ENCODE results near the gene AP3B1. TPM values are rescaled to one million over a fixed set of nuclear protein-coding genes. Genes with fewer than 3 reads are reported as not detected.
A peak's percentile ranks its signal among the peaks of the same experiment; 100 is the strongest.
"Not testable (repeated sequence)": the region's sequence is repeated elsewhere in the genome, so short reads cannot be mapped to it uniquely, and the experiment has no call there.

AP3B1 gene
- total RNA-seq, 1 donor from 2014 or later = 11.6 TPM

DNA sequence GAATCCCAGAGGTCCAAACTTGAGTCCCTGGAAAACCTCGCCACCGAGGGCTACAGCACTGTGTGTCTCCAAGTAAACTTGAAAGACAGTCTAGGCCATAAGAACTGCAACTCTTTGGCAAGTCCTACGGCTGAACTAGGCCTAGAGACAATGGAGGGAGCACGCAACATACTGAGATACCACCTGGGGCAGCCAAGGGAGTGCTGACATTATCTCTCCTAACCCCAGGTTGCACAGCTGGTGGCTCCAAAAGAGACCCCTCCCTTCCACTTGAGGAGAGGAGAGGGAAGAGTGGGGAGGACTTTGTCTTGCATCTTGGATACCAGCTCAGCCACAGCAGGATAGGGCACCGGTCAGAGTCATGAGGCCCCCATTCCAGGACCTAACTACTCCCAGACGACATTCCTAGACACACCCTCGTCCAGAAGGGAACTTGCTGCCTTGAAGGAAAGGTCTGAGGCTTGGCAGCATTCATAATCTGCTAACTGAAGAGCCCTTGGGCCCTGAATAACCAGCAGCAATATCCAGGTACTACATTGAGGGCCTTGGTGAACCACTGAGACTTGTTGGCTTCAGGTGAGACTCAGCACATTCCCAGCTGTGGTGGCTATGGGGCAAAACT lies 42.7 kb downstream of the AP3B1 start:
- ATAC-seq (no peak), DNase-seq (ENCODE audit: low spot score) (no peak)

DNA sequence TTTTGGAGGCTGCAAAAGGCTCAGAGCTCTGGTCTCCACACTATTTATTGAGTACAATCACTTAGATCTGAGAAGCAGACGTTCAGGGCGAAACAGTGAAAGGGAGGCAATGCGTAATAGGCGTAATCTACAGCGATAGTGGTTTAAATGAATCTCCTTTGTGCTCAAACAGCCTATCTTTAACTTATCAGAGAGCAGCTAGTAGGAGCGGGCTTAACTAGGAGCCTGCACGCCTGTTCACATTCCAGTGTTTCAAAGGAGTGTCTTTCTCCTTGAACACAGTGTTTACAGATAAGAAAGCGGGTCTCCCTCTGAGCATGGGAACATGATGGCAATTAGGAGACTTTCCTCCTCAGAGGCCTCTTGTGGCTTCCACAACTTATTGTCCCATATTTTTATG lies 49.4 kb downstream of the AP3B1 start:
- ATAC-seq (no peak), DNase-seq (ENCODE audit: low spot score) (no peak)

DNA sequence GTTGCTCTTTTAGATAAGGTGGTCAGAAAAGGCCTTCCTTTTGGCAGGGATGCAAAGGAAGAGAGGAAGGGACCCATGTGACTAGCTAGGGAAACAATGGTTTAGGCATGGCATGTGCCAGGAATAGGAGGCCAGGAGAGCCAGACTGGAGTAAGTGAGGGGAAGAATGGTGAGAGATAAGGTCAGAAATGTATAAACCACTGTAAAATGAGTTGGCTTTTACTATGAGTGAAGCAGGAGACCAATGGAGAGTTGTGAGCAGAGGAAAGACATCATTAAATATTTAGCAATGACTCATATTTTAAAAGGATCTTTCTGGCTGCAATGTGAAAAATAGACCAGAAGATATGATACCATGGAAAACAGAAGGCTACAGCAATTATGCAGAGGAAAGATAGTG lies 50.9 kb downstream of the AP3B1 start:
- ATAC-seq = peak; percentile 29

DNA sequence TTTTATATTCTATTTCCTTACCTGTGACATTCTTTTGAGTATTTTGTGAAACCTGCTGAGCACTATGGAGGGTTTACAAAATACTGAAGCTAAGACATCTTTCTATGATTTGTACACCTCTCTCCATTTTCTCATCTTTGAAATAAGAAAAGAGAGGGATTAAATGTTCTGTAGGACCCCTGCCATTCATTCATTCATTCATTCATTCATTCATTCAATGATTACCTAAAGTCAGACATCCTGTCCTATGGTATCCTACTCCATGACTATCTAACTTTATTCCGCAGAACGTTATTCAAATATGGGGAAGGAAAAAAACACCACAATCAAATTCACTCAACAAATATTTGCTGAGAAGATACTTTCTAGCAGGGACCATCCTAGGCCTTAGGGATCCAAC lies 51.4 kb downstream of the AP3B1 start:
- ATAC-seq = no peak
- no peak for DNase-seq (ENCODE audit: low spot score)

More for the DNA sequence above, 50.9 kb downstream of the AP3B1 start:
- no peak for DNase-seq (ENCODE audit: low spot score)

DNA sequence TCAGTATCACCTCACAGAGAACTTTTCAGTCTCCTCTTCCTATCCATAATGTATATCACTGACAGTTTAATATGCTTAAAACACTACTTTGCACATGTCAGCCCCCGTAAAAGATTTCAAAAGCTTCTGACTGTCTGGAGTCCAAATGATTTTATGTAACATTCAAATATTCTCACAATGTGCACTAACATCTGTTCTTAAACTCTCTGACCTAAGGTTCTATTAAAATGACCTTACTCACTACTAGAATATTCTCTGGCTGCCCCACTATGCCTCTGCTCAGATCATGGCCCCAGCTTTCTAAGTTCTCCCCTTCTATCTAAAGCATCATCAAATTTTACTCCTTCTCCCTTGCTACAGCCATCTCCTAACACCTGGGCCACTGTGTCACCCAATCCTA lies 52.5 kb downstream of the AP3B1 start:
- ATAC-seq (no peak), DNase-seq (ENCODE audit: low spot score) (no peak)

DNA sequence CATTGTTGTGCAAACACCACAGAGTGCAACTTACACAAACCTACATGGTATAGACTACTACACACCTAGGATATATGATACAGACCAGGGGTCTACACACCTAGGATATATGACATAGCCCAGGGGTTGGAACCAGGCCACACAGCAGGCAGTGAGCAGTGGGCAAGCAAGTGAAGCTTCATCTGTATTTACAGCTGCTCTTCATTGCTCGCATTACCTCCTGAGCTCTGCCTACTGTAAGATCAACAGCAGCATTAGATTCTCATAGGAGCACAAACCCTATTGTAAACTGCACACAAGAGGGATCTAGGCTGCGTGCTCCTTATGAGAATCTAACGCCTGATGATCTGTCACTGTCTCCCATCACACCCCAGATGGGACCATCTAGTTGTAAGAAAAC lies 56.6 kb downstream of the AP3B1 start:
- DNase-seq (ENCODE audit: low spot score) (no peak), ATAC-seq (no peak)

DNA sequence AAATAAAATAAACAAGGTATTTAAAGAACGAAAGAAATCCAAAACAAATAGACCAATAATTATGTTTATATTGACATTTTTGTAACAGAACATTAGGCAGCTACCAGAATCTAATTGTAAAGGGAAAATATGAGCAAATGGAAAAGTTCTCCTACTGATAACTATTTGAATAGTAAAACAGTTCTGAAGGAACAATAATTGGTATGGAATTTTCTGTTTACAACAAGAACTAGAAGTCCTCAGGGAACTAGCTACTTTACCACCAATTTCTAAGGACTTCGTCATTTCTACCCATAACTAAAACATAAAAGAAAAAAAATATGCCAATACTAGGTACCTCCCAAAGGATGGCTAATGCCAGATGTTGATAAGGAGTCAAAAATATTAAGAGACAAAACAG lies 58.5 kb downstream of the AP3B1 start:
- no peak for DNase-seq (ENCODE audit: low spot score)
- no peak for ATAC-seq

DNA sequence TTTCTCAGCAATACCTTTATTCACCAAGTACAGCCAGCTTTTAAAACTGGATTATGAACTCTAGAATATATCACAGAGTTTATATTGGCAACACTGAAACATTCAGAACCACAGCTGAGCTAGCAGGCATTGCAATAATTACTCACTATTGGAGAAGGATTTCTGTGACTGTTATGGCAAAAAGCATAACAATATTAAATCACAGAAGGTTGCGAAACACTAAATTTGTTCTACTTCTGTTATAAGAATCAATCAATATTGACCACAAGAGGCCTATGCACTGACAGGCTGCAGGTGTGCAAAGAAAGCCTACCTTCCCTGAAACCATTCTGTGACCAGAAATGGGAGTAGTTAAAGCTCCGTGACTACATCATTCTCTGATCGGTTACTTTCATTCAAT lies 59.2 kb downstream of the AP3B1 start:
- DNase-seq (ENCODE audit: low spot score) (no peak), ATAC-seq (peak; percentile 39)

DNA sequence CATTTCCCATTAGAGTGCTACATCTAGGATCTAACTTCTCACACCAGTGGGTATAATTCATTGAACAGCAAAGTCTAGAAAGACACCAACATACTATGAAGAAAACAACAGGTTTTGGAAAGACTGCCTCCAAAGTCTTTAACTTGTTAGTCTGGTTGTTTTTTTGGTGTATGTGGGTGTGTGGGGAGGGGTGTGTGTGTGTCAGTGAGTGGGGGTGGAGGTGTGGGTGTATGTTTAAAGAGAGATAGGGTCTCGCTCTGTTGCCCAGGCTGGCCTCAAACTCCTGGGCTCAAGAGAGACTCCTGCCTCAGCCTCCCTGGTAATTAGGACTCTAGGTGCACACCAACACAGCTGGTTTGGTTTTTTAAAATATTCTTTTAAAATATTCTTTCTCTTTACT lies 59.7 kb downstream of the AP3B1 start:
- ATAC-seq = no peak
- no peak for DNase-seq (ENCODE audit: low spot score)

DNA sequence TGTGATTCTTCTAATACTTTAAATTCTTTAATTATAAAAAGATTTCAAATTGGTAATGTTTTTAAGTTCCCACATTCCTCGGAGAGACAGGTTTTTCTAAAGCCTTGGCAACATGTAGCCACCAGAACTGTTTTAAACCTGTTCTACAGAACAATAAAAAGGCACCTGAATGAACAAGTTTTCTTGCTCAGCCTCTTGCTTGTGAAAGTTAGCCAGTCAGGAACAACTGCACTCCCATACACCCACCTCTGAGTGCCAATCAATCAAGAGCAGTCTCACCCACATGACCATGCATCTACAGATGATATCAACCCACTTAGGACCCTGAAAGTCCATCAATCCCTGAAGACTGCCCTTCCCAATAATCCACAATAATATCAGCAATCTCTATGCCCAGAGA lies 62.3 kb downstream of the AP3B1 start:
- ATAC-seq (no peak), DNase-seq (ENCODE audit: low spot score) (no peak)

DNA sequence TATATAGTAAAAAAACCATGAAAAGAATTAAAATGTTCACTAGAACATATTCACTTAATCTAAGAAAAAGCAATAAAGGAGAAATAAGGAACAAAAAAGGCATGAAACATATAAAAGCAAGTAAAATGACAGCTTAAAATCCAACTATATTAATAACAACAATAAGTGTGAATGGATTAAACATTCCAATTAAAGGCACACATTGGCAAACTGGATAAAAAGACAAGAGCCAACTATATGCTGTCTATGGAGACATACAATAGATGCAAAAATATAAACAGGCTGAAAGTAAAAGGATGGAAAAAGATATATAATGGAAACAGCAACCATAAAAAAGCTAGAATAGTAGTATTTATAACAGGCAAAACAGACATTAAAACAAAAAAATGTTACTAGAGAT lies 70.1 kb downstream of the AP3B1 start:
- DNase-seq (ENCODE audit: low spot score) (no peak), ATAC-seq (no peak)

DNA sequence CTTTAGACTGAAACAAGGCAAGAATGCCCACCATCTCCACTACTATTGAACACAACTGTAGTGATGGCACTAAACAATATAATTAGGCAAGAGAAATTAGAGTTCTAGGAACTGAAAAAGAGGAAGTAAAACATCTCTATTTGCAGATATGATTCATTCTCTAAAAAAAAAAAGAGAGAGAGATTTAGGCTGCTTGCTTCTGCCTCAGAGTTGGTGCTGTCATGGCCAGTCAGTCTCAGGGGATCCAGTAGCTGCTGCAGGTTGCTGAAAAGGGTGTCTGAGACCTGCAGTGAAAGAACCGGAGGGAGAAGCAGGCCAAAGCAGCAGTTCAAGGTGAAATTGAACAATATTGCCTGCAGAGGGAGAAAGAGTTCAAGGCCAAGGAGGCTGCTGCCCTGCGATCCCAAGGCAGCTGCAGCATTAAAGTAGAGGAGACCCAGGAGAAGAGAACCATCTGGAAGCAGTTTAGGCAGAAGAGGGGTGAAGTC lies 72.5 kb downstream of the AP3B1 start:
- ATAC-seq = no peak
- no peak for DNase-seq (ENCODE audit: low spot score)

DNA sequence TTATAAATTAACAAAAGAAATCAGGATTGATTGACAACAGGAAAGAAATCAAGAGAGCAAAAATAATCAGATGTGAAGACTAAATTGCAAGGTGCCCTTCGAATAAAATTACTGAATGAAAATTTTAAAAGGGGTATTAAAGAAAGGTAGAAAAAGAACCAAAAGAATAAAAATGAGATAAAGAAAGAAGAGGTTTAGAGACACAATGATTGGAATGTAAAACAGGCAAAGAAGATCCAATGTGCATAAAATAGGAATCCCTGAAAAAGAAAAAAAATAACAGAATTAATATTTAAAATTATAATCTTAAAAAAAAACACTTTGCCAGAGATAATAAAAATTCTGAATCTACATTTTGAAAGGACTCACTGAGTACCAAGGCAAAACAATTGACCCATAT lies 73.0 kb downstream of the AP3B1 start:
- DNase-seq (ENCODE audit: low spot score) (no peak), ATAC-seq (no peak)

DNA sequence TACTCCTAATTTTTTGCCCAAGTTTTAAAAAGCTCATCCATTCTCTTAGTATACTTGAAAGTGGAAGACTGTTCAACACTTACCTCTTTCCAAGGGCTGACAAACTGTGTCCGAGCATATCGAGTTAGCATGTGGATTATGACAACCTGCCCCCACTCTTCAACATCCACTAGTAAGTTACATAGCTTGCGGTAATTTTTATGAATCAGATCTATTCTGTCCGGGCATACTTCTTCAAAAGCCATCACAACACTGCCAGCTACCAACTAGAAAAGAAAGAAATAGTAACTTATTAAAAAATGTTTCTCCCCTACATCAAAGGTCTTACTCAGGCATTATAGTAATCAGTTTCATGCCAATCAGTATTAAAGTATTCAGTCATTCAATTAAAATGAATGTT lies 78.5 kb downstream of the AP3B1 start:
- ATAC-seq = no peak

DNA sequence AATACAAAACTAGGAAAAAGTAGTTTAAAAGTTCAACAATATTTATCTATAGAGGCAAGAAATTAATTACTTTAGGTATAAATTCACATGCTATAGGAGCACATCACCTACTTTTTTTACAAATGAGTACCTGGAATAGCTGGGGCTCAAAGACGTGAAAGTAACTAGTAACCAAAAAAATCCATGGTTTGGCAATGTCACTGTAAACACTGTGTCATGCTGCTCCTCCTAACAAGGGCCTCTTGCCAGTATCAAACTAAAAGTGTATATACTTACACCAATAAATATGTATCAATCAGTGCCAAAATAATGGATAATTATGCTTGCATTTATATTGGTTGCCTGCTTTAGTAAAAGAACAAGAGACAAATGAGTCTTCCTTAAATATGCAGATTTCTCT lies 78.9 kb downstream of the AP3B1 start:
- no peak for DNase-seq (ENCODE audit: low spot score)
- ATAC-seq = peak; percentile 49

More for the DNA sequence above, 78.5 kb downstream of the AP3B1 start:
- no peak for DNase-seq (ENCODE audit: low spot score)

DNA sequence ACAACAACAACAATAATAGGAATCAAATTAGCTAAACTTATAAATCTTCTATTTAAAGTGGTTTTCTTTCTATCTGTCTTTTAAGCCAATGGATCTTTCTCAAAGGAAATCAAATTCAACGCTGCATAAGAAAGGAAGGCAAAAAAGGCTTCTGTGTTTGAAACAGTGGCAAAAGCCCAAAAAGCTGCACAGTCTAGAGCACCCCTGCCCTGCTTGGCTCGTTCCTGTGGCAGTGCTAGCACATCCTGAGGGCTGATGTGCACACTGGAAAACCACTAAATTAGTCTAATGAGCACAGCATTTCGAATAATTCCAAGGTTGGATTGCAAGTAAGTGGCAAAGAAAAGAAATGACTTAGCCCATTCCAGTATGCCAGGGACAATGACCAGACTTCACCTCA lies 80.7 kb downstream of the AP3B1 start:
- DNase-seq (ENCODE audit: low spot score) (no peak), ATAC-seq (no peak)

DNA sequence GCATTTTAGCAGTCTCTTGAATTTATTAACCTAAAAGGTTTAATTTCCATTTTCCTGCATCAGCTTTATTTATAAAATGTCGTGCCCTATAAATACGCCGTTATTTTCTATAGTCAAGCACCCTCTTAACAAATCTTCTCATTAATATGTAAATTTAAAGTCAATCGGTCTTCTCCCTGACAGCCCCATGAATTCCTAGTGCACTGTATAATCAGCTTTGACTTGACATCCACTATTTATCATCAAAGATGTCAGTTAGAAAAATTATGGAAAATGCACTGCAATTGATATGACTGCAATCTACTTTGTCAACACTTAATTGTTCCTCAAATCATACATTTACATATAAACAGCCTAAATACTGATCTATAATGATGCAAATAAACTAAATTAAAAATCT lies 83.4 kb downstream of the AP3B1 start:
- ATAC-seq (no peak), DNase-seq (ENCODE audit: low spot score) (no peak)

DNA sequence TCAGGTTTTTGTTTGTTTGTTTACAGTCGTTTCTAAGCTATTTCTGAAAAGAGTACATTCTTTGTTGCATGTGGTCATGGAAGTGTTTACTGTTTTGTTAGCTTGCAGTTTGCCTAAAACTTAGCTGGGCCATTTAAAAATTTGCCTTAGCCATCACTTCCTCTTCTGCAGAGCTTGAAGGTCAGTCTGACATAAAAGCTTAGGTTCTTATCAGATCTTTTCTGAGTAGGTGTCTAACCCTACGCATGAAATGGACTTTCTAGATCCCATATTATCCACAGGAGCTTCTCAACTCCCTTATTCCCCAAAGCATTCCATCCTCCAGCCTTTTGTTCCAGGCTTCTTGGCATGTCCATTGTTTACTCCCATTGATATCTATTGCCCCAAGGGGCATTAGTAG lies 90.3 kb downstream of the AP3B1 start:
- no peak for ATAC-seq
- DNase-seq (ENCODE audit: low spot score) = no peak

DNA sequence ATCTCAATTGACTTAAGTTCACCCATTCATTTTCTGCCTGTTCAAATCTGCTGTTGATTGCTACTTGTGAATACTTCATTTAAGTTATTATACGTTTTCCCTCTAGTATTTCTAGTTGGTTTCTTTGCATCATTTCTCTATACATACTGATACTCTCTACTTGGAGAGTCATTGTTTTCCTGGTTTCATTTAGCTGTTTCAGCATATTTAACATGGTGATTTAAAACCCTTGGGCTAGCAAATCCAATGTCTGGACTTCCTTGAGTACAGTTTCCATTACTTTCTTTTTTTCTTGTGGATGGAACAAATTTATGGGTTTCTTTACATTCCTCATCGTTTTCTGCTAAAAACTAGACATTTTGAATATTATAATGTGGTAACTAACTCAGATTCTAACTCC lies 90.7 kb downstream of the AP3B1 start:
- DNase-seq (ENCODE audit: low spot score) (no peak), ATAC-seq (no peak)

DNA sequence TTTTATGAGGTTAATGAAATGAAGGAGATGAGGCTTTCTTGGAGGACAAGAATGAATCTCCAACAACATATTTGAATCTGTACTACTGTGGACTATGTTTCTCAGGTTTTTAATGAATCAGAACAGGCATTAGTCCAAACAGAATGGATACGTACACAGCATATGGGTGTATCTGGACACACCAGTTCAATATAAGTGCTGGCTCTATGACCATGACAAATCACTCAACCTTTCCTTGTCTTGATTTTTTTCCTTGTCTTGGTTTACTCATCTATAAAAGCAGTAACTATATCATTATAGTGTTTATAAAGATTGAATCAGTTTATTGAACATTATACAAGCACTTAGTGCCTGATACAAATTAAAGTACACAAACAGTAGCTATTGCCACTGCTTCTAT lies 104.1 kb downstream of the AP3B1 start:
- no peak for ATAC-seq
- DNase-seq (ENCODE audit: low spot score) = no peak

DNA sequence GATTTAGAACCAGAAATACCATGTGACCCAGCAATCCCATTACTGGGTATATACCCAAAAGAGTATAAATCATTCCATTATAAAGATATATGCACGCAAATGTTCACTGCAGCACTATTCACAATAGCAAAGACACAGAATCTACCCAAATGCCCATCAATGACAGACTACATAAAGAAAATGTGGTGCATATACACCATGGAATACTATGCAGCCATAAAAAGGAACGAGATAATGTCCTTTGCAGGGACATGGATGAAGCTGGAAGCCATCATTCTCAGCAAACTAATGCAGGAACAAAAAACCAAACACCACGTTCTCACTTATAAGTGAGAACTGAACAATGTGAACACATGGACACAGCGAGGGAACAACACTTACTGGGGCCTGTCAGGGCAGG lies 105.8 kb downstream of the AP3B1 start:
- not testable (repeated sequence) for DNase-seq (ENCODE audit: low spot score); ATAC-seq

DNA sequence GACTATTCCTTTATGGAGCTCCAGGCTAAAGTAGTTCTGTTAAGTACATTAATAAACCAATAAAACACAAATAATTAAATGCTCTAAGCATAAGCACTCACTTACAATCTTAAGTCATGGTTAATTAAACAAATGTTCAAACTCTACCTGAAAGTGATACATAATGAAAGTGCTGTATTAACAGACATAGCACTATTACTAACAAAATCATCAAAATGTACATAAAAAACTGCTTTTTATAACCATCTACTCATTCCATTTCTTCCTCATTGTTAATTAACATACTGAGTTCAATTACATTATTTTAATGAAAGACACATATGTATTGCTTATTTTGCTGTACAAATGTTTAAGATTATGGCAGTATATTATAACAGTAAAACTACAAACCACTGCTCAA lies 107.3 kb downstream of the AP3B1 start:
- DNase-seq (ENCODE audit: low spot score) (no peak), ATAC-seq (no peak)

DNA sequence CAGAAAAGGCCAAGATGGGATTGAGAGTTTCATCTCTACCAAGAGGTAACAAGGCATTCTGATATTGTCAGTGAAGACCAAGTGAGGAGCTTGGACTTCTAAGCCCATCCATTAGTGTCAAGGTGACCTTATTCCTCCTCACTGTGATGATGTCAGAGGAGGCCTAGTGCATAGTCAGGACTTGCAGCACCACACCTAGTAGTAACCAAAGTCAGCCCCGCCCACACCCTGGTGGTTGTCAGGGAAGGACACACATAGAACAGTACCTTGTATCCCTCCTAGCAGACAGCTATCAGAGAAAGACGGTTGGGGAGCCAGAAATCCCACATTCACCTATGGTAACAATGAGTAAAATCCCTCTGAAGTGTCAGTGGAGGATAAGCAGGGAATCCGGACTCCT lies 111.7 kb downstream of the AP3B1 start:
- DNase-seq (ENCODE audit: low spot score) = no peak
- no peak for ATAC-seq
